Natural killer cell treated with Interleukin-12 subunit alpha and Interleukin-12 subunit beta and Interleukin-15 and Interleukin-18, amount 100 ng/mL, for 72 hours (primary cell): ENCODE results near the gene SCP2. TPM values are rescaled to one million over a fixed set of nuclear protein-coding genes. Genes with fewer than 3 reads are reported as not detected.
A peak's percentile ranks its signal among the peaks of the same experiment; 100 is the strongest.

ENCODE experiments used
- ATAC-seq, 2 donors: fragments of 150-1000 bp; cut with Tn5 transposase in 1 of 2; sonication (Bioruptor Pico), chemical (Tn5 transposase) in 1 of 2; 2 replicates each; pipeline ENCODE4 v1.10.0; 2021
- DNase-seq: peaks from one replicate; pipeline ENCODE4 v3.0.0; 2022; ENCODE audit warnings: low spot score
- H3K27ac Mint-ChIP-seq, 2 donors: 1 replicate in 1 of 2; 2 replicates in 1 of 2; pipeline ENCODE4 v1.8.0; 2022; ENCODE audit warnings: mixed read lengths in 2 of 2, mild to moderate bottlenecking in 1 of 2, moderate library complexity in 1 of 2
- H3K27me3 Mint-ChIP-seq, 2 donors: 1 replicate in 1 of 2; 2 replicates in 1 of 2; pipeline ENCODE4 v1.8.0; 2022; ENCODE audit warnings: mixed read lengths in 2 of 2
- H3K36me3 Mint-ChIP-seq: one replicate; pipeline ENCODE4 v1.8.0; 2022; ENCODE audit warnings: mixed read lengths
- H3K4me1 Mint-ChIP-seq, 2 donors: 1 replicate in 1 of 2; 2 replicates in 1 of 2; pipeline ENCODE4 v1.8.0; 2022; ENCODE audit warnings: low read depth in 2 of 2, mixed read lengths in 2 of 2, mild to moderate bottlenecking in 1 of 2
- H3K4me3 Mint-ChIP-seq: one replicate; pipeline ENCODE4 v1.8.0; 2022; ENCODE audit warnings: mixed read lengths
- H3K9me3 Mint-ChIP-seq: 2 replicates; pipeline ENCODE4 v1.8.0; 2022; ENCODE audit warnings: mixed read lengths
- total RNA-seq, 2 donors: library from RNA; stranded (reverse); gene quantifications; one replicate each; pipeline ENCODE4 v1.2.3, GENCODE V29; 2022

Gene SCP2
- total RNA-seq, 2 donors from 2014 or later, result 75.1 to 86.8 TPM

GRCh38 chr1:53015508-53015860 lies 88.4 kb downstream of the SCP2 start:
- ATAC-seq (no peak), DNase-seq (no peak)
- peak overlapping the region; percentile 57 to 88 for H3K27ac Mint-ChIP-seq
- peaks cover 5% of the 10 kb centered on the region for H3K36me3 Mint-ChIP-seq
- H3K4me1 Mint-ChIP-seq, result peaks cover 20 to 21% of the 10 kb centered on the region in 2 donors
- no peaks in the 10 kb centered on the region for H3K27me3 Mint-ChIP-seq
- H3K4me3 Mint-ChIP-seq, result peak overlapping the region; percentile 99
- no peaks in the 10 kb centered on the region for H3K9me3 Mint-ChIP-seq

- H3K4me1 Mint-ChIP-seq, result peaks cover 20 to 21% of the 10 kb centered on the region in 2 donors
- ATAC-seq, result no peak
- H3K27ac Mint-ChIP-seq, result no peak overlapping the region
- no peaks in the 10 kb centered on the region for H3K9me3 Mint-ChIP-seq
- H3K4me3 Mint-ChIP-seq, result peak overlapping the region; percentile 99
- DNase-seq, result no peak
- peaks cover 5% of the 10 kb centered on the region for H3K36me3 Mint-ChIP-seq
- H3K27me3 Mint-ChIP-seq, result no peaks in the 10 kb centered on the region
These were observed 89.6 kb downstream of the SCP2 start for GRCh38 chr1:53016705-53017104.

DNA sequence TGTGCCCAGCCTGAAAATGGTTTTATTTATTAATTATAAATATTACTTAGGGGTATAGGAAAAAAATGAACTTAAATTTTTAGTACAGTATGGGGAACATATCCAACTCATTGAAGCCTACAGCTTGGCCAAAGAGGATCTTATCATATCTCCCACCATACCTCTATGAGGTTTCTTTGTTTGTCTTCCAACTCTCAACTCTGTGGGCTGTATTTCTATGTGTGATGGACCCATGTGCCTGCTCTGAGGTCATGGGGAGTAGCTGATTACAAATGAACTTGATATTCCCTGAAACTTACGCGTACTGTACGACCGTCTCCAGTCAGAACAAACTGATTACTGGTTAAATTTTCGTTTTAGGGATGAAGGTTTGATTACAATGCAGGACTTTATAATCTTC lies 93.5 kb downstream of the SCP2 start:
- Mint-ChIP-seq H3K27me3 (no peaks in the 10 kb centered on the region), H3K4me1 (peaks cover 25 to 30% of the 10 kb centered on the region in 2 donors), H3K27ac (no peak overlapping the region), H3K36me3 (peaks cover 1% of the 10 kb centered on the region), H3K4me3 (no peak overlapping the region), H3K9me3 (no peaks in the 10 kb centered on the region)
- DNase-seq (no peak), ATAC-seq (no peak)

DNA sequence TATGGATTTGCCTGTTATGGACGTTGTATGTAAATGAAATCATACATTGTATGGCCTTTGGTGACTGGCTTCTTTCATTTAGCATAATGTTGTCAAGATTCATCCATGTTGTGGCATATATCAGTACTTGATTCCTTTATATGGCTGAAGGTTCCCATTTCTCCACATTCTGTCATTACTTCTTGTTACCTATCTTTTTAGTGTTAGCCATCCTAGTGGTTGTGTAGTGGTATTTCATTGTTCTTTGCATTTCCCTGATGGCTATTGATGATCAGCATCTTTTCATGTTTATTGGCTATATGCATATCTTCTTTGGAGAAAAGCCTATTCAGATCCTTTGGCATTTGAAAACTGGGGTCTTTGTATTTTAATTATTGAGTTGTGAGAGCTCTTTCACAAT lies 95.1 kb downstream of the SCP2 start:
- Mint-ChIP-seq H3K36me3 (no peaks in the 10 kb centered on the region), H3K4me1 (peaks cover 14 to 16% of the 10 kb centered on the region in 2 donors), H3K27ac (no peak overlapping the region), H3K9me3 (no peaks in the 10 kb centered on the region), H3K27me3 (no peaks in the 10 kb centered on the region), H3K4me3 (no peak overlapping the region)
- no peak for ATAC-seq
- no peak for DNase-seq

- Mint-ChIP-seq H3K36me3 (no peaks in the 10 kb centered on the region), H3K27ac (no peak overlapping the region), H3K4me3 (no peak overlapping the region), H3K9me3 (no peaks in the 10 kb centered on the region), H3K27me3 (no peaks in the 10 kb centered on the region), H3K4me1 (peaks cover 11 to 13% of the 10 kb centered on the region in 2 donors)
- no peak for ATAC-seq
- no peak for DNase-seq
These were observed 96.5 kb downstream of the SCP2 start for GRCh38 chr1:53023546-53023945.

GRCh38 chr1:53024117-53024516 lies 97.0 kb downstream of the SCP2 start:
- no peaks in the 10 kb centered on the region for H3K36me3 Mint-ChIP-seq
- ATAC-seq (no peak), DNase-seq (no peak)
- no peaks in the 10 kb centered on the region for H3K27me3 Mint-ChIP-seq
- H3K27ac Mint-ChIP-seq, result no peak overlapping the region
- H3K9me3 Mint-ChIP-seq, result no peaks in the 10 kb centered on the region
- peaks cover 11 to 13% of the 10 kb centered on the region in 2 donors for H3K4me1 Mint-ChIP-seq
- no peak overlapping the region for H3K4me3 Mint-ChIP-seq

GRCh38 chr1:53025034-53025768 lies 98.1 kb downstream of the SCP2 start:
- DNase-seq, result no peak
- Mint-ChIP-seq H3K27ac (no peak overlapping the region), H3K27me3 (no peaks in the 10 kb centered on the region), H3K9me3 (no peaks in the 10 kb centered on the region), H3K36me3 (no peaks in the 10 kb centered on the region), H3K4me1 (peaks cover 11 to 13% of the 10 kb centered on the region in 2 donors), H3K4me3 (no peak overlapping the region)
- ATAC-seq, result no peak

DNA sequence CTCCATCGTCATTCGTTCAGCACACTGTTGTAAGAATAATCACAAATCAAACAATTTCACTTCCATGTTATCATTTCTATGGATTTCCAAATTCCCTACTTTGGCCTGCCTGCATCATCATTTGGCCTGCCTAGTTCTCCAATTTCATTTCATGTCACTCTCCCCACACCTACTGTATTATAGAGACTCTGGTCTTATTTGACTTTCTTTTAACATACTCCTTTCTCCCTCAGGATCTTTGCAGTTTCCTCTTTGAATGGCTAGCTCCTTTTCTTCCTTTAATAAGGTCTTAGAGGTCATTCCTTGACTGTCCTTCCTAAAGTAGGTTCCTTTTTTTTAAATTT lies 98.7 kb downstream of the SCP2 start:
- Mint-ChIP-seq H3K4me3 (no peak overlapping the region), H3K36me3 (no peaks in the 10 kb centered on the region), H3K27ac (no peak overlapping the region), H3K9me3 (no peaks in the 10 kb centered on the region), H3K27me3 (no peaks in the 10 kb centered on the region), H3K4me1 (peaks cover 11 to 13% of the 10 kb centered on the region in 2 donors)
- DNase-seq, result no peak
- ATAC-seq, result no peak

DNA sequence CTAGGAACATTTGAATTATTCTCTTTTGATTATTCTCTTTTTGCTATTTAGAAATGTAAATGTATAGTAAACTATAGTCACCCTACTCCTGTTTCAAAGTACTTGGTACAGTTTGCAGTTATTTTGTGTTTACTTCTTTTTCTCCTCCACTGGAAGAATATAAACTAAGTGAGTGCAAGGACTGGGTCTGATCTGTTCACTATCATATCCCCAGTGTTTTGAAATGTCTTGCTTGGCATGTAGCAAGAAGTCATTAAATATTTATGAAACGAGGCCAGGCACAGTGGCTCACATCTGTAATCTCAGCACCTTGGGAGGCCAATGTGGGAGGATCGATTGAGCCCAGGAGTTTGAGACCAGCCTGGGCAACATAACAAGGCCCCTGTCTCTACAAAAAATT lies 99.2 kb downstream of the SCP2 start:
- no peak for ATAC-seq
- no peaks in the 10 kb centered on the region for H3K27me3 Mint-ChIP-seq
- no peaks in the 10 kb centered on the region for H3K9me3 Mint-ChIP-seq
- no peaks in the 10 kb centered on the region for H3K36me3 Mint-ChIP-seq
- H3K4me1 Mint-ChIP-seq, result peaks cover 11 to 13% of the 10 kb centered on the region in 2 donors
- no peak for DNase-seq
- no peak overlapping the region for H3K27ac Mint-ChIP-seq
- H3K4me3 Mint-ChIP-seq, result no peak overlapping the region

DNA sequence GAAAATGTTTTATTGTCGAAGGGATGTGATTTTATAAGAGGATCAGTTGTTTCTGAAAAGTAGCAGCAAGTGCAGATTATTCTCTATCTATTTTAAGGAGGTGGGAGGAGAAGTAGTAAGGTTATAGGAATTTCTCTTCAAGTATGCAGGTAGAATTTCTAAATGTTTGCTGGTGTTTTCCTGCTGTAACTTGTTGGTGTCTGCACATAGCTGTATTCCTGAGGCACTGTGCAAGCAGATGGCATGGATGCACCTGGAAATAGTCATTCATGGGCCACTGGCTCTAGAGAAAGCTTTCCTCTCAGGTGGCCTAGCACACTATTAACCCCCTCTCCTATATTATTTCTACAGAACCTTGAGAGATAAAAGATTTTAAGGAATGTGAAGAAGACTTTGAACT lies 104.7 kb downstream of the SCP2 start:
- ATAC-seq (no peak), DNase-seq (no peak)
- Mint-ChIP-seq H3K9me3 (no peaks in the 10 kb centered on the region), H3K36me3 (peaks cover 5% of the 10 kb centered on the region), H3K27me3 (no peaks in the 10 kb centered on the region), H3K4me1 (peaks cover 6 to 10% of the 10 kb centered on the region in 2 donors), H3K27ac (no peak overlapping the region), H3K4me3 (no peak overlapping the region)

DNA sequence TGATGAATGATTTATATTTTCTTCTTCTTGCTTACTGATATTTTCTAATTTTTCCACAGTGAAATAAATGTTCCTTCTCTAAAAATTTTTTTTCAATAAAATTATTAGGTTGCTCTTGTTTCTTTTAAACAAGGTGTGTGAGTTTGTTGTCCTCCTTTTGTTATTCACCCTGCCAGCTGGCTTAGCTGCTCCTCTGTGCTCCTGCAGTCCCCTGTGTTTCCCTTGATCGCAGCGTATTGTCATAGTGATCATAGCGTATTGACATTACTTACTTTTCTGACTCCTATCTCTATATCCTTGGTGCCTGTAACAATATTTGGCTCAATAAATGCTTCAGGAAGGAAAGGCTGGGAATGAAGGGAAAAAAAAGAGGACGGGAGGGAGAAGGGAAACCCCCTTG lies 110.1 kb downstream of the SCP2 start:
- no peak overlapping the region for H3K4me3 Mint-ChIP-seq
- H3K4me1 Mint-ChIP-seq, result peaks cover 4 to 8% of the 10 kb centered on the region in 2 donors
- H3K36me3 Mint-ChIP-seq, result peaks cover 13% of the 10 kb centered on the region
- H3K9me3 Mint-ChIP-seq, result no peaks in the 10 kb centered on the region
- H3K27ac Mint-ChIP-seq, result no peak overlapping the region
- no peaks in the 10 kb centered on the region for H3K27me3 Mint-ChIP-seq
- ATAC-seq (no peak), DNase-seq (no peak)

DNA sequence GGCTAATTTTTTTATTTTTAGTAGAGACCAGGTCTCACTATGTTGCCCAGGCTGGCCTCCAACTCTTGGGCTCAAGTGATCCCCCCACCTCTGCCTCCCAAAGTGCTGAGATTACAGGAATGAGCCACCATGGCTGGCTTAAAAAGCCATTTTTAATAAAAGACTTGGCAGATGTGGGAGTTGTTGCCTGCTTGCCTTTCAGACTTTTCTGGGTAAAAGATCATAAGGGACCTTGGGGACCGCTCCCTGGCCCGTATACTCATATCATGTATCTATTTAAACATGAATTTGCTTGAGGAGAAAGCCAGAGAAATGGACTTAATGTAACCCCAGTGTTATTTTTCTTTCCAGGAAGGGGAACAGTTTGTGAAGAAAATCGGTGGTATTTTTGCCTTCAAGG lies 111.5 kb downstream of the SCP2 start:
- Mint-ChIP-seq H3K9me3 (no peaks in the 10 kb centered on the region), H3K27me3 (no peaks in the 10 kb centered on the region), H3K27ac (no peak overlapping the region), H3K36me3 (peaks cover 11% of the 10 kb centered on the region), H3K4me1 (peaks cover 0 to 4% of the 10 kb centered on the region in 2 donors), H3K4me3 (no peak overlapping the region)
- no peak for ATAC-seq
- no peak for DNase-seq

DNA sequence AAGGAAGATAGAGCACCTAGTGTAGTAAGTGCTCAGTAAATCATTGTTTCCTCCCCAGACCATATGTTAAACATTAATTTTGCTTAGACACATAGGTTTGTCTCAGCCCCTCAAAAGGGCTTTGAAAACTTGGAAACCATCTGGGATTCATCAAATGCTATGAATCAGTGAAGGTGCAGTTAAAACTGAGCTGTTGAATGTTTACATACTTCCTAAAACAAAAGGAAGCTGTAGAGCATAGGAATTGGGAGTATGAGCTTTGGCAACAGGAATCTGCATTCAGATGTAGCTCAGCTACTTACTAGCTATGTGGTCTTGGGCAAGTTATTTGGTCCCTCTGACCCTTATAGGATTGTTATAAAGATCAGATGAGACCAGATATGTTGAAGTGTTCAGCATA lies 116.2 kb downstream of the SCP2 start:
- DNase-seq (no peak), ATAC-seq (no peak)
- Mint-ChIP-seq H3K9me3 (no peaks in the 10 kb centered on the region), H3K36me3 (peaks cover 11% of the 10 kb centered on the region), H3K4me1 (peaks cover 4 to 7% of the 10 kb centered on the region in 2 donors), H3K27me3 (no peaks in the 10 kb centered on the region), H3K27ac (no peak overlapping the region), H3K4me3 (no peak overlapping the region)

DNA sequence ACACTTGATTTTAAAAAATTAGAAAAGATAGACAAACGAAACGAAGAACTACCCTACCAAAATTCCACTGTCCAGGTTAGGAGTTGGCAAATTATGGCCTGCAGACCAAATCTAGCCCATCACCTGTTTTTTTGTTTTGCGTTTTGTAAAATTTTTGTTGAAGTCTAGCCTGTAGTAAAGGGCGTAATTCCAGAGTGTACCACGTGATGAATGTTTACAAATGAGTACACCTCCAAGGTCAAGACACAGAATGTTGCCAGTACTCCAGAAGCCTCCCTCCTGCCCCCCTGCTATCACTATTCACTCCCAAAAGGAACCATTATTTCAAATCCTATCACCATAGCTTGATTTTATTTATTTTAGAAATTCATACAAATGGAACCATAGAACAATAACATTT lies 117.8 kb downstream of the SCP2 start:
- H3K4me1 Mint-ChIP-seq, result peaks cover 4 to 10% of the 10 kb centered on the region in 2 donors
- H3K36me3 Mint-ChIP-seq, result peaks cover 9% of the 10 kb centered on the region
- no peaks in the 10 kb centered on the region for H3K27me3 Mint-ChIP-seq
- no peak overlapping the region for H3K27ac Mint-ChIP-seq
- ATAC-seq (no peak), DNase-seq (no peak)
- no peaks in the 10 kb centered on the region for H3K9me3 Mint-ChIP-seq
- no peak overlapping the region for H3K4me3 Mint-ChIP-seq

GRCh38 chr1:53046930-53047329 lies 119.9 kb downstream of the SCP2 start:
- no peak for DNase-seq
- Mint-ChIP-seq H3K4me1 (peaks cover 4 to 10% of the 10 kb centered on the region in 2 donors), H3K9me3 (no peaks in the 10 kb centered on the region), H3K27me3 (no peaks in the 10 kb centered on the region), H3K4me3 (no peak overlapping the region), H3K27ac (no peak overlapping the region), H3K36me3 (peaks cover 5% of the 10 kb centered on the region)
- no peak for ATAC-seq
